ENCODE results near the gene ZIC1.

Gene ZIC1

GRCh38 chr3:147380977-147381376 is 28.2 kb upstream of the ZIC1 start:
- peaks cover 5% of the 10 kb centered on the region; the same call in 1 of the 2 replicates for H3K4me1 ChIP-seq (ENCODE audit: low read length)
- no peaks in the 10 kb centered on the region for H4K20me1 ChIP-seq (ENCODE audit: insufficient read depth, low read length)
- H3K27me3 ChIP-seq (ENCODE audit: low read depth, low read length): no peaks in the 10 kb centered on the region
- H3K9me3 ChIP-seq (ENCODE audit: insufficient read depth, low read length): no peaks in the 10 kb centered on the region
- no peak overlapping the region for H3K4me3 ChIP-seq (ENCODE audit: low read length)
- H3K9ac ChIP-seq (ENCODE audit: low read length): no peak overlapping the region
- no peaks in the 10 kb centered on the region for H3K79me2 ChIP-seq (ENCODE audit: low read length)
- no peak overlapping the region for H3K4me2 ChIP-seq (ENCODE audit: low read length)
- no peak overlapping the region for H2AFZ ChIP-seq (ENCODE audit: low read depth, low read length)
- TF ChIP-seq CTCF (IDR thresholded peaks at IDR 0.05; ENCODE audit: low read depth, low read length) (no peak), EZH2phosphoT487 (IDR thresholded peaks at IDR 0.05; ENCODE audit: low read depth) (no peak)
- no peak overlapping the region for H3K27ac ChIP-seq (ENCODE audit: low read length)
- no peaks in the 10 kb centered on the region for H3K36me3 ChIP-seq (replicated peaks; ENCODE audit: low read depth, low read length)

- Histone ChIP-seq H3K27me3 (ENCODE audit: low read depth, low read length) (no peaks in the 10 kb centered on the region), H3K4me1 (ENCODE audit: low read length) (peaks cover 5% of the 10 kb centered on the region; the same call in 1 of the 2 replicates), H3K9ac (ENCODE audit: low read length) (no peak overlapping the region), H3K9me3 (ENCODE audit: insufficient read depth, low read length) (no peaks in the 10 kb centered on the region), H3K27ac (ENCODE audit: low read length) (no peak overlapping the region), H3K36me3 (replicated peaks; ENCODE audit: low read depth, low read length) (no peaks in the 10 kb centered on the region), H2AFZ (ENCODE audit: low read depth, low read length) (no peak overlapping the region), H4K20me1 (ENCODE audit: insufficient read depth, low read length) (no peaks in the 10 kb centered on the region), H3K4me2 (ENCODE audit: low read length) (no peak overlapping the region), H3K79me2 (ENCODE audit: low read length) (no peaks in the 10 kb centered on the region), H3K4me3 (ENCODE audit: low read length) (no peak overlapping the region)
- TF ChIP-seq CTCF (IDR thresholded peaks at IDR 0.05; ENCODE audit: low read depth, low read length) (no peak), EZH2phosphoT487 (IDR thresholded peaks at IDR 0.05; ENCODE audit: low read depth) (no peak)
Observed at GRCh38 chr3:147381596-147381995, 27.6 kb upstream of the ZIC1 start.

- H3K9me3 ChIP-seq (ENCODE audit: insufficient read depth, low read length): no peaks in the 10 kb centered on the region
- H4K20me1 ChIP-seq (ENCODE audit: insufficient read depth, low read length): no peaks in the 10 kb centered on the region
- no peaks in the 10 kb centered on the region for H3K36me3 ChIP-seq (replicated peaks; ENCODE audit: low read depth, low read length)
- H3K4me3 ChIP-seq (ENCODE audit: low read length): no peak overlapping the region
- no peaks in the 10 kb centered on the region for H3K79me2 ChIP-seq (ENCODE audit: low read length)
- H3K9ac ChIP-seq (ENCODE audit: low read length): no peak overlapping the region
- H3K27ac ChIP-seq (ENCODE audit: low read length): no peak overlapping the region
- no peak for TF ChIP-seq EZH2phosphoT487 (IDR thresholded peaks at IDR 0.05; ENCODE audit: low read depth)
- TF ChIP-seq CTCF (IDR thresholded peaks at IDR 0.05; ENCODE audit: low read depth, low read length): peak; percentile 62
- H2AFZ ChIP-seq (ENCODE audit: low read depth, low read length): peak overlapping the region; percentile 64; the same call in 1 of the 2 replicates
- H3K27me3 ChIP-seq (ENCODE audit: low read depth, low read length): no peaks in the 10 kb centered on the region
- peaks cover 5% of the 10 kb centered on the region; the same call in 1 of the 2 replicates for H3K4me1 ChIP-seq (ENCODE audit: low read length)
- H3K4me2 ChIP-seq (ENCODE audit: low read length): 0 out of 2 replicates have a peak overlapping the region, but pooled peaks have one; percentile 21
Observed at GRCh38 chr3:147383617-147384016, 25.5 kb upstream of the ZIC1 start.

- H2AFZ ChIP-seq (ENCODE audit: low read depth, low read length): 0 out of 2 replicates have a peak overlapping the region, but pooled peaks have one; percentile 64
- no peaks in the 10 kb centered on the region for H3K27me3 ChIP-seq (ENCODE audit: low read depth, low read length)
- no peak overlapping the region for H3K27ac ChIP-seq (ENCODE audit: low read length)
- H3K36me3 ChIP-seq (replicated peaks; ENCODE audit: low read depth, low read length): no peaks in the 10 kb centered on the region
- H3K9ac ChIP-seq (ENCODE audit: low read length): no peak overlapping the region
- no peaks in the 10 kb centered on the region for H4K20me1 ChIP-seq (ENCODE audit: insufficient read depth, low read length)
- peaks cover 5% of the 10 kb centered on the region; the same call in 1 of the 2 replicates for H3K4me1 ChIP-seq (ENCODE audit: low read length)
- H3K4me2 ChIP-seq (ENCODE audit: low read length): no peak overlapping the region
- H3K4me3 ChIP-seq (ENCODE audit: low read length): no peak overlapping the region
- H3K79me2 ChIP-seq (ENCODE audit: low read length): no peaks in the 10 kb centered on the region
- TF ChIP-seq CTCF (IDR thresholded peaks at IDR 0.05; ENCODE audit: low read depth, low read length) (no peak), EZH2phosphoT487 (IDR thresholded peaks at IDR 0.05; ENCODE audit: low read depth) (no peak)
- H3K9me3 ChIP-seq (ENCODE audit: insufficient read depth, low read length): no peaks in the 10 kb centered on the region
Observed at GRCh38 chr3:147384210-147385058, 24.7 kb upstream of the ZIC1 start.

All from OCI-LY3 (cell line).